Measurements from ENCODE around the gene MED16. TPM values are rescaled to one million over a fixed set of nuclear protein-coding genes. Genes with fewer than 3 reads are reported as not detected.

Gene MED16
- total RNA-seq, 2 donors from 2014 or later: 42.0 to 61.8 TPM

DNA sequence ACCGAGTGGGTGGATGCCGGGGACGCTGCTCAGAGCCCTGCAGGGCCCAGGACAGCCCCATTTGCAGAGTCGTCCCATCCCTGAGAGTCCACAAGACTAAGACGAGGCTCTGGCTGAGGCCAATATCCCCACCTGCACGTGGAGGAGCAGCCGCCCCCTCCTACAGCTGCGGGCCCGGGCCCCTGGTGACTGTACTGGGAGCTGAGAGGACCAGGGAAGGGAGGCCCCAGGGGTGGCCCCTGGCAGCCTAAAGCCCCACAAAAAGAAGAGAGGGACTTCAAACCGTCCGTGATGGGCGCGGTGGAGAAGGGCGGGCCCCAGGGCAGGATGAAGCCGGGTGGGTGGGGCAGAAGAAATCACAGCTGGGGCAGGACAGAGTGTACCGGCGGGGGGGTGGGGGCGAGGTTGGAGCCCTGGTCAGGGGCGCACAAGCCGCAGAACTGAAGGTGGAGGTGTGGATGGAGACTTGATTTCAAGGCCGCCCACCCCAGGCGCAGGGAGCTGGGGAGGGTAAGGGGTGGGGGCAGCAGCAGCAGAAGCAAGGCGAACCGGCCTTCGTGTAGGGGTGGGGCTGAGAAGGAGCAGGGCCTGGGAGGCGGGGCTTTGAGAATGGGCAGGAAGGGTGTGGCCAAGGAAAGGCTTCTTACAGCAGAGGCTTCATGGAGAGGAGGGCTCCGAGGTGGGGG, 20.6 kb downstream of the MED16 start:
- DNase-seq (ENCODE audit: low spot score in 2 of 2) (peak in 1 of 2 donors; percentile 84), ATAC-seq (peak; percentile 79 to 87)
- H3K27ac Mint-ChIP-seq: peak overlapping the region in 1 of 2 donors; percentile 71
- H3K36me3 Mint-ChIP-seq: no peaks in the 10 kb centered on the region
- no peaks in the 10 kb centered on the region for H3K9me3 Mint-ChIP-seq

DNA sequence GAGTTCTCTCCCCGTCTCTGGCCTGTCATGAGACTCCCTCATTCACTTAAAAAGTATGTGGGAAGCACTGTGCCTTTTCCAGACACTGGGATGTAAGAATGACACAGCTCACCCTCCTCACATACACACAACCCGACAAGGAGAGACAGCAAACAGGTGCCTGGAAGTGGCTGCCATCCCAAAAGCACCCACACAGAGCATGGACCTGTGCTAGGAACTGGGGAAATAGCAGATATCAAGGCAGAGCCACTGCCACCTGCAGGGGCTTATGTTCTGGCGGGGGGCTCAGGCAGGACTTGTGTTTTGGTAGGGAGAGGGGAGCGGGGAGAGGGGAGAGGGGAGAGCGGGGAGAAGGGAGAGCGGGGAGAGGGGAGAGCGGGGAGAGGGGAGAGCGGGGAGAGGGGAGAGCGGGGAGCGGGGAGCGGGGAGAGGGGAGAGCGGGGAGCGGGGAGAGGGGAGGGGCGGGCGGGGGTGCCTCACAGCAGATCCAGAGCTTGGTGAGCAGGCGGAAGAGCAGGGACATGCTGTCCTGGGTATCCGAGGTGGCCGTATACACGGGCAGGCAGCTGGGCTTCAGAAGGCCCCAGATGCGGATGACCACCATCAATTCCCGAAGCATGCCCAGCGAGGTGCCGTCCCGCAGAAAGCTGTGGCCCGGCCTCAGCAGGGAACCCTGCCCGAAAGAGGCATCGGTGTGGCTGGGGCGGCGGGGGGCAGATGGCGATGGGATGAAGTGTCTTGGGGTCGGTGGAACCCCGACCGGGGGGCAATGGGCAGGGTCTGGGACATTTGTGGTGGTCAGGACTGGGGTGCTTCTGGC, 21.3 kb downstream of the MED16 start:
- DNase-seq (ENCODE audit: low spot score in 2 of 2): no peak
- ATAC-seq: no peak
- no peaks in the 10 kb centered on the region for H3K9me3 Mint-ChIP-seq
- H3K36me3 Mint-ChIP-seq: no peaks in the 10 kb centered on the region
- peak overlapping the region; percentile 29 to 71 for H3K27ac Mint-ChIP-seq

DNA sequence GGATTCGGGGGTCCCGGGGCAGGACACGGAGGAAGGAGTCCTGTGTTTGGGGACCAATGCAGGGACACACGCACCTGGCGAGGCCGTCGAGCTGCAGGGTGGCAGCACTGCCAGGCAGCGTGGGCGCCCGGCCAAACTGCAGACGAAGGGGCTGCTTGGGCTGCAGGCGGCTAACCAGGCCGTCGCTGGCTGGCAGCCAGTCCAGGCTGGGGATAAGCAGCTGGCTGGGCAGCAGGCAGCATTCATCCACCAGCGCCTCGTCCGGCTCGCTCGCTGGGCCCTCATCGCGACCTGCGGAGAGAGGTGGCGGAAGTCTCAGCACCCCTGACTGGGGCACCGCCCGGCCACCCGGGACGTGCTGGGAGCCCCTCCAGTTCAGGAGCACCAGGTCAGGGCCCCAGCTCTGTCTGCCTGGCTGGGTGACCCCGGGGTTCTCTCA, 22.0 kb downstream of the MED16 start:
- no peak for ATAC-seq
- H3K9me3 Mint-ChIP-seq: no peaks in the 10 kb centered on the region
- DNase-seq (ENCODE audit: low spot score in 2 of 2): no peak
- no peak overlapping the region for H3K27ac Mint-ChIP-seq
- H3K36me3 Mint-ChIP-seq: no peaks in the 10 kb centered on the region

DNA sequence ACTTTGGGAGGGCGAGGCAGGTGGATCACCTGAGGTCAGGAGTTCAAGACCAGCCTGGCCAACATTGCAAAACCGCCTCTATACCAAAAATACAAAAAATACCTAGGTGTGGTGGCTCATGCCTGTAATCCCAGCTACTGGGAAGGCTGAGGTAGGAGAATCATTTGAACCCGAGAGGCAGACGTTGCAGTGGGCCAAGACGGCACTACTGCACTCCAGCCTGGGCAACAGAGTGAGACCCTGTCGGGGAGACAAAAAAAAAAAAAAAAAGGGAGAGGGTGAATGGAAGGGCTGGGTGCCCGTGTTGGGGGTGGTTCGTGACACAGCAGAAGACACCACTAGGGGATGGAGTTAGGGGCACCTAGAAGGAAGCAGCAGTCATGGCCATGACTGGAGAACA, 22.7 kb downstream of the MED16 start:
- no peak for DNase-seq (ENCODE audit: low spot score in 2 of 2)
- Mint-ChIP-seq H3K9me3 (no peaks in the 10 kb centered on the region), H3K27ac (peak overlapping the region in 1 of 2 donors; percentile 88), H3K36me3 (no peaks in the 10 kb centered on the region)
- ATAC-seq: no peak

DNA sequence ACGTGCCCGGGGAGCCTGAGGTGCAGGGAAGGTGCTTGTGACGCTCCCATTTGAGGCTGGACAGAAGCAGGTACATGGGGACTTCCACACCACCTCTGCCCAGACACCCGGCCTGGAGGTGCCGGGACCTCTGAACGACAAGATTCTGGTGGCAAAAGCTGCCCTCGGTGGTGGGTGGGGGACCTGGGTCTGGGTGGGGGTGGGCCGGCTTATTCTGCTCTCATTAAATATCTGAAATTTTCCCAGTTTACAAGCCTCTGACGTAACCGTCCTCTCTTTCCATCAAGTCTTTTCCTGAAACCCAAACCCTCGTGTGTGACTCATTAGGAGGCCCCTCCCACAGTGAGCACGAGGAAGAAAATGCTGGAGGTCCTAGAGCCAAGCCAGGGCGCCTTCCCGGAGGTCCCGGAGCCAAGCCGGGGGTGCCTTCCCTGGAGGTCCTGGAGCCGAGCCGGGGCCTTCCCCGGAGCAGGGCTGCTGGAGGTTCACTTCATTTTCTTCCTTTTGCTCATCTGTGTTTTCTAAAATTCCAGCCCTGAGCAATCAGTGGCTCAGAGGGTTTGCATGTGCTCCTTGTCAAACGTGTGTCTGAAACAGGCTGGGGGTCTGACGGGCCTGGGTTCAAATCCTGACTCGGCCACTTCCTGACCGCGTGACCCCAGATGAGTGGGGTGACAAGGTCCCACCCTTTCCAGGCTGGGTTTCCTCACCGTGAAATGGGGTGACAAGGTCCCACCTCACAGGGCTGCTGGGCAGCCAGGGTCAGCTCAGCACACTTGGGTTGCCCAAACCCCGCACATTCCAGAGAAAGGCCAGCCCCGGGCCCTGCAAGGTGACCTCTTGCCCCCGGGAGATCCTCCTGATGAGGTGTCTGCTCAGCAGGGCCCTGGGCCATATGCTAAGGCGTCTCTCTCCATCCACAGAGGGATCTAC, 23.5 kb downstream of the MED16 start:
- no peak for DNase-seq (ENCODE audit: low spot score in 2 of 2)
- H3K9me3 Mint-ChIP-seq: no peaks in the 10 kb centered on the region
- ATAC-seq: no peak
- no peaks in the 10 kb centered on the region for H3K36me3 Mint-ChIP-seq
- H3K27ac Mint-ChIP-seq: no peak overlapping the region

DNA sequence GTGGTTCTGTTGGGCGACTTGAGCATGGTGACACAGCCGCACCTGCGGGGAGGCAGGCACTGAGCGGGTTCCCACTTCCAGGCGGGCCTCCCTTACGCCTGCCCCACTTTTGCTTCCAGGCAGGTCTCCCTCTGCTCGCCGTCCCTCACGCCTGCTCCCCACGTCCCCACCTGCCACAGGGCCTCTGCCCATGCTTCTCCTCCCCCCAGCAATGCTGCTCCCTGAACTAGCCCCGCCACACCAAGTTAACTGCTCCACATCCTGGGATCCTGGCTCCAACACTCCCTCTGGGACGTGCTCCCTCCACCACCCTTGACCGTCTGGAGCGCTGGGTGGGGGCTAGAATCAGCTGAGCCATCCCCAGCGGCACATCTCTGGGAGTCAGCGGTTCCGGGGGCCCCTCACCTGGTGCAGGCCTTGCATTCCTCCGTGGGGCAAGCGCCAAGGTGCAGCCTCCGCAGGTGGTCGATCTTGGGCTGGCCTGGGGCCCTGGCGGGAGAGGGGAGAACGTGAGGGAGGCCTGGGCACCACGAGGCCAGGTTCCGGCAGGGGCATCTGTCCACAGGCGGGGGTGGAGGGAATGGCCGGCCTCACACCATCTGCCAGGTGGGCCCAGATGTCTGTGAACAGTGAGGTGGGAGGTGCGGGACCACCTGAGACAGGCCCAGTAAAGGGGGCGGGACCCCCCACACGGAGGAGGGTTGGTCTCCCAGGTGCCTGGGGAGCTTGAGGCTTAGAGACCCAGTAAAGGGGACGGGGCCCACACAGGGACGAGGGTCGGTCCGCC, 24.3 kb downstream of the MED16 start:
- Mint-ChIP-seq H3K9me3 (no peaks in the 10 kb centered on the region), H3K27ac (no peak overlapping the region), H3K36me3 (no peaks in the 10 kb centered on the region)
- no peak for DNase-seq (ENCODE audit: low spot score in 2 of 2)
- ATAC-seq: no peak

DNA sequence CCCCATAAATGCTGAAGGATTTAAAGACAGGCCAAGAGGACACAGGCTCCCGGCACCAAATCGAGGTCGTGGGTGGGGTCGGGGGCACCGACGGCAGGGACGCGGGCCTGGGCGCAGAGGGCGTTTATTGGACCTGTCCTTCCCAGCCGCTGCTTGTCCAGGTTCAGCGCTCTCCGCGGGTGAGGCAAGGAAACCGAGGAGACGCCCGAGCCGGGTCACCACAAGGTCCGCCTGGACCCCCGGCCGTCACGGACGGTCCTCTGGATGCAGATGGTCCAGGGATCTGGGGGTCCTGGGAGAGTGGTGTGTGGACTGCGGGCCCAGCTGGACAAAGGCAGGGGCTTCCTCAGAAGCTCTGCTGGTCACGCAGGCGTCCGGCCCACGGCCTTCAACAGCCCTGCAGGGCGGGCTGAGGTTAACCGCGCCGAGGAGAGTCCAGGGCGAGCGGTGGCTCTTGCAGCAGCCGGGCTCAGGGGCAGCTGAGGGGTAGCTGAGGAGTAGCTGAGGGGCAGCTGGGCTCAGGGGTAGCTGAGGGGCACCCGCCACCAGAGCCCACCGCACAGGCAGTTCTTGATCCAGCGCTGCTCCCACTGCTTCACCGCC, 25.0 kb downstream of the MED16 start:
- DNase-seq (ENCODE audit: low spot score in 2 of 2): no peak
- no peak overlapping the region for H3K27ac Mint-ChIP-seq
- no peaks in the 10 kb centered on the region for H3K9me3 Mint-ChIP-seq
- ATAC-seq: no peak
- no peaks in the 10 kb centered on the region for H3K36me3 Mint-ChIP-seq

DNA sequence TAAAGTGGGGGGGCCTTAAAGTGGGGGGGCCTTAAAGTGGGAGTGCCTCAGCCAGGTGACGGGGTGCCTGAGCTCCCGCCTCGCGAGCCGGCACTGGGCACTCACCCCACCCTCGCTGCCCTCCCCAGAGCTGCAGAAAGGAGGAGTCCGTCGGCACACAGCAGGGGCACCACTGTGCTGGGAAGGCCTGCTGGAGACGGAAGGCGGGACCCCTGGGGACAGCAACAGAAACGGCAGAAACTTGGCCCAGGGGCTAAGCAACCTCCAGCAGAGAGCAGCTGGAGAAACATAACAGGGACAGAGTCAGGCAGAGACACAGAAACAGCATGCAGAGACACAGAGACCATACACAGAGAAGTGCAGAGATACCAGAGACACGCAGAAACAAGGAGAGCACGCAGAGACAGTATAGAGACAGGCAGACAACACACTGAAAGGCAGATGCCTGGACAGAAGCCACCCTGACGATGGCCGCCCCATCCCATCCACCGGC, 25.6 kb downstream of the MED16 start:
- H3K27ac Mint-ChIP-seq: no peak overlapping the region
- no peaks in the 10 kb centered on the region for H3K9me3 Mint-ChIP-seq
- H3K36me3 Mint-ChIP-seq: no peaks in the 10 kb centered on the region
- ATAC-seq (no peak), DNase-seq (ENCODE audit: low spot score in 2 of 2) (no peak)

DNA sequence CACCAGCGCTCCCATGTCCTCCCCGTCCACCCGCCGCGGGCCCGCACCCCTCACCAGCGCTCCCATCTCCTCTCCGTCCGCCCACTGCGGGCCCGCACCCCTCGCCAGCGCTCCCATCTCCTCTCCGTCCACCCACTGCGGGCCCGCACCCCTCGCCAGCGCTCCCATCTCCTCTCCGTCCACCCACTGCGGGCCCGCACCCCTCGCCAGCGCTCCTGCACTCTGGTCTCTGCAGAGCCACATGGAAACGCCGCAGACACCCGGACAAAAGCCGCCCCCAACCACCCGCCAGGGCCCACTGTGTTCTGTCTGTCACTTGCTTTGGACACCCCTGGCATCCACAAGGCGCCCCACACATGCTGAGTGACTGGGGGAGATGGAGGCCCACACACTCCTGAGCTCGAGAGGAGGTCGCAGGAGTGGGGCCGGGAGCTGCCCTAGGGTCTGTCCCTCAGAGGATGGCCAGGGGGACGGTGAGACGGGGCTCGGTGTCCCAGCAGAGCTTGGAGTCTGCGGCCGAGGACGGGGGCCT, 26.2 kb downstream of the MED16 start:
- Mint-ChIP-seq H3K36me3 (no peaks in the 10 kb centered on the region), H3K27ac (no peak overlapping the region), H3K9me3 (no peaks in the 10 kb centered on the region)
- DNase-seq (ENCODE audit: low spot score in 2 of 2) (no peak), ATAC-seq (no peak)

DNA sequence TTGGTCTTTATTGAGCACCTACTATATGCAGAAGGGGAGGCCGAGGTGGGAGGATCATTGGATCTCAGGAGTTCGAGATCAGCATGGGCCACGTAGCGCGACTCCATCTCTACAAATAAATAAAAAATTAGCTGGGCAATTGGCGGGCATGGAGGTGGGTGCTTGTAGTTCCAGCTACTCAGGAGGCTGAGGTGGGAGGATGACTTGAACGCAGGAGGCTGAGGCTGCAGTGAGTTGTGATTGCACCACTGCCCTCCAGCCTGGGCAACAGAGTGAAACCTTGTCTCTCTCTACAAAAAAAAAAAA, 29.7 kb downstream of the MED16 start:
- Mint-ChIP-seq H3K27ac (peak overlapping the region; percentile 68 to 75), H3K9me3 (no peaks in the 10 kb centered on the region), H3K36me3 (no peaks in the 10 kb centered on the region)
- DNase-seq (ENCODE audit: low spot score in 2 of 2): no peak
- ATAC-seq: peak in 1 of 2 donors; percentile 2

DNA sequence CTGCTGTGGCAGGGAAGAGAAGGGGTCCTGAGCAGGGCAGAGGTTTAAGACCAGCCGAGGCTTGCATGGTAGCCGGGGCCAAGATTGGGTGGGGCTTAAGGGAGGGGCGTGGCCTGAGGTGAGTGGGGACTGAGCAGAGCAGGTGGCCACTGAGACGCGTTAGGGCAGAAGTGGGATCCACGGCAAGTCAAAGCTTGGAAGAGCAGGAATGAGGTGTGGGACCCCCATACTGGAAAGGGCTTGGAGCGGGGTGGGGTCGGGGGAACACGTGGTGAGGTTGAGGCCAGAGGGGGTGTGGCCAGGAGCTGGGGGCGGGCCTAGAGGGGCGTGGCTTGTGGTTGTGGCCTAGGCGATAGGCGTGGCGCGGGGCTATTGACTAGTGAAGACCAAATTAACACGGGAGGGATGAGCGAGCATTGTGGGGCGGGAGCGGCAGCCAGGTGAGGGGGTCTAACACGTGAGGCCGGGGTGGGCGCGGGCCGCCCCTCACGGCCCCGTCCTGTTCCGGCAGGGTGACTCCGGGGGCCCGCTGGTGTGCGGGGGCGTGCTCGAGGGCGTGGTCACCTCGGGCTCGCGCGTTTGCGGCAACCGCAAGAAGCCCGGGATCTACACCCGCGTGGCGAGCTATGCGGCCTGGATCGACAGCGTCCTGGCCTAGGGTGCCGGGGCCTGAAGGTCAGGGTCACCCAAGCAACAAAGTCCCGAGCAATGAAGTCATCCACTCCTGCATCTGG, 30.2 kb downstream of the MED16 start:
- peak in 1 of 2 donors; percentile 79 for DNase-seq (ENCODE audit: low spot score in 2 of 2)
- Mint-ChIP-seq H3K27ac (no peak overlapping the region), H3K9me3 (no peaks in the 10 kb centered on the region), H3K36me3 (no peaks in the 10 kb centered on the region)
- peak; percentile 45 to 58 for ATAC-seq

DNA sequence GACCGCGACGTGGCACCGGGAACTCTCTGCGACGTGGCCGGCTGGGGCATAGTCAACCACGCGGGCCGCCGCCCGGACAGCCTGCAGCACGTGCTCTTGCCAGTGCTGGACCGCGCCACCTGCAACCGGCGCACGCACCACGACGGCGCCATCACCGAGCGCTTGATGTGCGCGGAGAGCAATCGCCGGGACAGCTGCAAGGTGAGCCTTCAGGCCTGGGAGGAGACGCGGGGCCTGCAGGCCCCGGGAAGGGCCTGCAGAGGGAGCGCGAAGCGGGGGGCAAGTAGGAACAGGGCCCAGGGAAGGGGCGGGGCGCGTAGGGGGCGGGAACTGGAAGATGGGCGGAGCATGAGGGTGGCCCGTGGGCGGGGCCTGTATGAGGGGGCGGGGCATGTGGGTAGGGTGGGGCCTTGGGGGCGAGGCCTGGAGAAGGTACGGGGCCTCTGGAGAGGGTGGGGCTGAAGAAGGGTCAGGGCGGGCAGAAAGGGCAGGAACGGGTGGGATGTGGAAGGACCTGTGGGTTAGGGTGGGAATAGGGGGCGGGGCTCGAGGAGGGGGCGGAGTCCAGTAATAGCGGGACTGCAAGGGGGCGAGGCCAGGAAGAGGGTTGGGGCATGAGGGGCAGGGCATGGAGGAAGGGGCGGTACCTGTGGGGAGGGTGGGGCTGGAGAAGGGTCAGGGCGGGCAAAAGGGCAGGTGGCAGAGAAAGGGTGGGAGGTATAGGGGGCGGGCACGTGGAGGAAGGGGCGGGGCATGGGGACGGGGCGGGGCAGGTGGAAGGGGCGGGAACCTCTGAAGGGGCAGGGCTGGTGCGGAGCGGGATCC, 31.0 kb downstream of the MED16 start:
- ATAC-seq (peak in 1 of 2 donors; percentile 67), DNase-seq (ENCODE audit: low spot score in 2 of 2) (peak in 1 of 2 donors; percentile 63)
- no peaks in the 10 kb centered on the region for H3K9me3 Mint-ChIP-seq
- no peak overlapping the region for H3K27ac Mint-ChIP-seq
- no peaks in the 10 kb centered on the region for H3K36me3 Mint-ChIP-seq

DNA sequence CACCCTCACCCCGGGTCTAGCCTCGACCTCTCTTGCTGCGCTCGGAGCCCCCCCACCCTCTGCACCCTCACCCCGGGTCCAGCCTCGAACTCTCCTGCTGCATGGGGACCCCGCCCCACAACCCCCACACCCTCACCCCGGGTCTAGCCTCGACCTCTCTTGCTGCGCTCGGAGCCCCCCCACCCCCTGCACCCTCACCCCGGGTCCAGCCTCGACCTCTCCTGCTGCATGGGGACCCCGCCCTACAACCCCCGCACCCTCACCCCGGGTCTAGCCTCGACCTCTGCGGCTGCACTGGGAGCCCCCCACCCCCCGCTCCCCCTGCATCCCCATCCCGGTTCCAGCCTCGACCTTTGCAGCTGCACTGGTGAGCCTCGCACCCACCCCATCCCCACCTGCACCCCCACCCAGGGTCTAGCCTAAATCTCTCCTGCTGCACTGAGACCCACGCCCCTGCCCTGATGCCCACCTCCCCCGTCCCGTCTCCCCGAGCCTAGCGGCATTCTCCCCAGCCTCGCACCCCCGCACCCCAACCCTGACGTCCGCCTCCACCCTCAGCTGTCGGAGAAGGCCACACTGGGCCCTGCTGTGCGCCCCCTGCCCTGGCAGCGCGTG, 31.7 kb downstream of the MED16 start:
- DNase-seq (ENCODE audit: low spot score in 2 of 2) (no peak), ATAC-seq (no peak)
- H3K36me3 Mint-ChIP-seq: no peaks in the 10 kb centered on the region
- H3K9me3 Mint-ChIP-seq: no peaks in the 10 kb centered on the region
- H3K27ac Mint-ChIP-seq: no peak overlapping the region

Measured in activated naive CD4-positive, alpha-beta T cell treated with anti-CD3 and anti-CD28 coated beads, Interleukin-2, amount 50 U/mL, for 72 hours (primary cell).